Tibial nerve (tissue), 4 donors: Measurements from ENCODE around the gene ARFGAP1. TPM values are rescaled to one million over a fixed set of nuclear protein-coding genes. Genes with fewer than 3 reads are reported as not detected.

Experiments used
- DNase-seq, 2 donors: peaks; one replicate each; pipeline ENCODE4 v3.0.0-alpha.2; 2019; ENCODE audit warnings: low spot score in 2 of 2
- H3K27ac ChIP-seq, 4 donors: fragments of 200-600 bp; sonication (generic) in 3 of 4; one replicate each; pipeline ENCODE4 v1.5.1; 2017 to 2019; ENCODE audit warnings: mild to moderate bottlenecking in 1 of 4
- H3K27me3 ChIP-seq, 2 donors: fragments of 200-600 bp; sonication (generic) in 1 of 2; one replicate each; pipeline versions ENCODE4 v1.5.1 to v1.6.0; 2017 to 2019
- H3K36me3 ChIP-seq, 3 donors: fragments of 200-600 bp; sonication (generic); one replicate each; pipeline ENCODE4 v1.5.1; 2018 to 2019
- H3K4me1 ChIP-seq, 4 donors: fragments of 200-600 bp; sonication (generic) in 3 of 4; one replicate each; pipeline ENCODE4 v1.5.1; 2017 to 2019
- H3K4me3 ChIP-seq, 4 donors: fragments of 200-600 bp; sonication (generic) in 3 of 4; one replicate each; pipeline ENCODE4 v1.5.1; 2017 to 2019; ENCODE audit warnings: mild to moderate bottlenecking in 1 of 4, moderate library complexity in 1 of 4
- H3K9me3 ChIP-seq, 4 donors: fragments of 200-600 bp; sonication (generic) in 3 of 4; one replicate each; pipeline ENCODE4 v1.5.1; 2017 to 2019
- EP300 ChIP-seq, 2 donors: sonication (generic); formaldehyde crosslinking; IDR thresholded peaks; one replicate each; pipeline ENCODE4 v1.6.1; 2017; ENCODE audit warnings: antibody characterized with exemption in 2 of 2, mild to moderate bottlenecking in 1 of 2
- POLR2A ChIP-seq, 2 donors: fragments of 450-650 bp; IDR thresholded peaks; one replicate each; pipeline ENCODE4 v1.6.1; 2017; ENCODE audit warnings: antibody characterized with exemption in 2 of 2, mild to moderate bottlenecking in 2 of 2, moderate library complexity in 2 of 2
- WGBS, 2 donors: methylation state at CpG; one replicate each; pipeline ENCODE4 v1.1.5; 2018; 5-methylcytosine and 5-hydroxymethylcytosine counted together
- total RNA-seq, 4 donors: library from RNA; depleted of rRNA; stranded (reverse); fragments of >200 nt; gene quantifications; one replicate each; pipeline ENCODE4 v1.1.0, GENCODE V29; 2016
- TF ChIP-seq, protein P1 (sequence below), 5 experiments: fragments of 200-600 bp in 3 of 5; fragments of 450-650 bp in 2 of 5; sonication (generic) in 3 of 5; IDR thresholded peaks; one replicate each; pipeline ENCODE4 v1.5.1; 2016 to 2019; ENCODE audit warnings: antibody characterized with exemption in 5 of 5, mild to moderate bottlenecking in 3 of 5, moderate library complexity in 2 of 5

The ARFGAP1 gene
- total RNA-seq, 4 donors from 2014 or later: 55.3 to 124 (median 68.6) TPM

GRCh38 chr20:63254232-63254605 is 18.4 kb upstream of the ARFGAP1 start, which contains the start of gene NKAIN4:
NKAIN4 (minus strand) TSS chr20:63254463; CDS start chr20:63254450, 13 bp downstream.
- no peak for DNase-seq
- 1% methylated on average over 23 to 33 of the region's 46 CpGs for WGBS, 2 donors
- TF ChIP-seq POLR2A (IDR thresholded peaks at IDR 0.05): no peak
- TF ChIP-seq, protein P1, sequence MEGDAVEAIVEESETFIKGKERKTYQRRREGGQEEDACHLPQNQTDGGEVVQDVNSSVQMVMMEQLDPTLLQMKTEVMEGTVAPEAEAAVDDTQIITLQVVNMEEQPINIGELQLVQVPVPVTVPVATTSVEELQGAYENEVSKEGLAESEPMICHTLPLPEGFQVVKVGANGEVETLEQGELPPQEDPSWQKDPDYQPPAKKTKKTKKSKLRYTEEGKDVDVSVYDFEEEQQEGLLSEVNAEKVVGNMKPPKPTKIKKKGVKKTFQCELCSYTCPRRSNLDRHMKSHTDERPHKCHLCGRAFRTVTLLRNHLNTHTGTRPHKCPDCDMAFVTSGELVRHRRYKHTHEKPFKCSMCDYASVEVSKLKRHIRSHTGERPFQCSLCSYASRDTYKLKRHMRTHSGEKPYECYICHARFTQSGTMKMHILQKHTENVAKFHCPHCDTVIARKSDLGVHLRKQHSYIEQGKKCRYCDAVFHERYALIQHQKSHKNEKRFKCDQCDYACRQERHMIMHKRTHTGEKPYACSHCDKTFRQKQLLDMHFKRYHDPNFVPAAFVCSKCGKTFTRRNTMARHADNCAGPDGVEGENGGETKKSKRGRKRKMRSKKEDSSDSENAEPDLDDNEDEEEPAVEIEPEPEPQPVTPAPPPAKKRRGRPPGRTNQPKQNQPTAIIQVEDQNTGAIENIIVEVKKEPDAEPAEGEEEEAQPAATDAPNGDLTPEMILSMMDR (IDR thresholded peaks at IDR 0.05): no peak
- TF ChIP-seq EP300 (IDR thresholded peaks at IDR 0.05): no peak
- Histone ChIP-seq H3K27me3 (peaks cover 0 to 73% of the 10 kb centered on the region in 2 donors), H3K4me1 (peaks cover 0 to 33% (median 8%) of the 10 kb centered on the region in 4 donors), H3K27ac (peak within 1 kb of the TSS in 3 of 4 donors; percentile 12 to 63 (median 43)), H3K4me3 (peak within 1 kb of the TSS; percentile 22 to 55 (median 23)), H3K36me3 (no peaks in the 10 kb centered on the region), H3K9me3 (no peaks in the 10 kb centered on the region)

DNA sequence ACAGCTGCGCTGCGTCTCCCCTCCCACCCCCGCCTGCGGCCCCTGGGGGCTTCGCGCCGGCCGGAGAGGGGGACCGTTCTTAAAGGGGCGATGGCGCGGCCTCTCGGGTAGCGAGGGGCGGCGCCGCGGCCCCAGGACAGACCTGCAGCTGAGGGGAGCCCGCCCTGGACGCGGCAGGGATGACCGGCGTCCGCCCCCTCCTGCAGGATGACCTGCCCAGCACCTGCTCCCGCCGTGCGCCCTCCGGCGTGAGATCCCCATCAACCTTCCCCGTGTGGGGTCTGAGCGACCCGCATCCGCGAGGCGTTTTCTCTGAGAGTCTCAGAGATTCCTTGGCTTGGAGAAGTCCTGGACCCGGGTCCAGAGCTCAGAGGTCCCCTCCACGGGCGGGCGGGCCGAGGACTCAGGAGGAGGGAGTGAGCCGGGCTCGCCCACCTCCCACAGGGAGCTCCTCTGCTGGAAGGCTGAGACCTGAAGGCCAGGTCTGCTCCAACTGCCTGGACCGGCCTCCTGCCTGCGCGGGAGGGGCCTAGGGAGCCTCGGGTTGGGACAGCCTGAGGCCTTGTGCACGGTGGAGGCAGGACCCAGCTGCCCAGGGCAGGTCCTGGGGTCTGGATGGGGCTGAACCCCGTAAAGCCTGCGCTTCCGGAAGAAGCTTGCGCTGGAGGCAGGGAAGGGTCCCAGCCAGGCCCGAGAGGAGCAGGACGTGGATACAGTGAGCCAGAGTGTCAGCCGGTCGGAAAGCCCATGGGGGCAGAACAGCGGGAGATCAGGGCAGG is 17.8 kb upstream of the ARFGAP1 start:
- no peak for DNase-seq
- no peak for TF ChIP-seq EP300 (IDR thresholded peaks at IDR 0.05)
- TF ChIP-seq, protein P1 (IDR thresholded peaks at IDR 0.05): no peak
- TF ChIP-seq POLR2A (IDR thresholded peaks at IDR 0.05): no peak
- WGBS, 2 donors: 25 to 30% methylated on average over 21 to 27 of the region's 56 CpGs
- peak overlapping the region in 2 of 4 donors; percentile 43 to 63 for H3K27ac ChIP-seq
- peaks cover 0 to 73% of the 10 kb centered on the region in 2 donors for H3K27me3 ChIP-seq
- no peaks in the 10 kb centered on the region for H3K9me3 ChIP-seq
- H3K4me3 ChIP-seq: peak overlapping the region in 2 of 4 donors; percentile 22 to 55
- no peaks in the 10 kb centered on the region for H3K36me3 ChIP-seq
- peaks cover 0 to 33% (median 8%) of the 10 kb centered on the region in 4 donors for H3K4me1 ChIP-seq

- WGBS, 2 donors: 69 to 72% methylated on average over 26 to 31 of the region's 31 CpGs
- TF ChIP-seq POLR2A (IDR thresholded peaks at IDR 0.05): no peak
- TF ChIP-seq, protein P1 (IDR thresholded peaks at IDR 0.05): no peak
- TF ChIP-seq EP300 (IDR thresholded peaks at IDR 0.05): no peak
Measured at GRCh38 chr20:63255931-63256704, 16.5 kb upstream of the ARFGAP1 start.

DNA sequence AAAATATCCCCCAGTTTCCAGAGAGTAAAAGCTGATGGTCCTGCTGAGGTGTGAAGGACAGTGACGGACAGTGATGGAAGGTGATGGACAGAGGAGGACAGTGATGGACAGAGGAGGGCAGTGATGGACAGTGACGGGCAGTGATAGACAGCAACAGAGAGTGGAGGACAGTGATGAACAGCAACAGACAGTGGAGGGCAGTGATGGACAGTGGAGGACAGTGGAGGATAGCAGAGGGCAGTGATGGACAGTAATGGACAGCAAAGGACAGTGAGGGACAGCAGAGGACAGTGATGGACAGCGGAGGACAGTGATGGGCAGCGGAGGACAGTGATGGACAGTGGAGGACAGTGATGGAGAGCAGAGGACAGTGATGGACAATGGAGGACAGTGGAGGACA is 15.7 kb upstream of the ARFGAP1 start:
- 88 to 96% methylated on average over 4 of the region's 4 CpGs for WGBS, 2 donors
- TF ChIP-seq POLR2A (IDR thresholded peaks at IDR 0.05) (no peak), EP300 (IDR thresholded peaks at IDR 0.05) (no peak)
- TF ChIP-seq, protein P1 (IDR thresholded peaks at IDR 0.05): no peak
- Histone ChIP-seq H3K27ac (no peak overlapping the region), H3K36me3 (no peaks in the 10 kb centered on the region), H3K27me3 (peaks cover 0 to 79% of the 10 kb centered on the region in 2 donors), H3K4me1 (peaks cover 0 to 45% (median 8%) of the 10 kb centered on the region in 4 donors), H3K4me3 (no peak overlapping the region), H3K9me3 (no peaks in the 10 kb centered on the region)
- no peak for DNase-seq

More at GRCh38 chr20:63255931-63256704, 16.5 kb upstream of the ARFGAP1 start:
- Histone ChIP-seq H3K9me3 (no peaks in the 10 kb centered on the region), H3K4me1 (peaks cover 0 to 41% (median 8%) of the 10 kb centered on the region in 4 donors), H3K27ac (no peak overlapping the region), H3K36me3 (no peaks in the 10 kb centered on the region), H3K4me3 (no peak overlapping the region), H3K27me3 (peaks cover 0 to 74% of the 10 kb centered on the region in 2 donors)
- DNase-seq: no peak
